ENCODE data around the gene PDGFD. TPM values are rescaled to one million over a fixed set of nuclear protein-coding genes. Genes with fewer than 3 reads are reported as not detected.

The PDGFD gene
- polyA plus RNA-seq, 1 donor, result 18.1 TPM

DNA sequence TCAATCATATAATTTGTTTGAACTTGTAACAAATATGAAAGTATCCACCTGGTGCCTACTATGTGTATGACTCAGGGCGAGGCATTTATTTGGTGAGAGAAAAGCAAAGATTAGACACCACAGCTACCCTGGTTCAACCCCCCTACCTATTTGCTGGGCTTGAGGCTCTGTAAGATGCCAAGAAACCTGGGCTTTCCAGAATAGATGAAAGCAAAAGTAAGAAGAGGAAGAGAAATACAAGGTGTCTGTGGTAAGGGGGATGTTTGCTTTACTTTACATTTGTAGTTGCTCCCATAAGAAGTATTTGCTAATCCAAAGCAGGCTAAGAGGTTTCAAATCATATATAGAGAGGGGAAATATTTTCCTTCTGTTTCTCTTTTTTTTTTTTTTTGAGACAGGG, 65.8 kb downstream of the PDGFD start:
- H3K27me3 ChIP-seq (ENCODE audit: control insufficient read depth, insufficient read depth, low read length), result no peaks in the 10 kb centered on the region

GRCh38 chr11:104096900-104097299, 67.0 kb downstream of the PDGFD start:
- no peak overlapping the region for H3K27ac ChIP-seq (ENCODE audit: low read length)
- no peak overlapping the region for H3K4me3 ChIP-seq (ENCODE audit: low read length)
- no peaks in the 10 kb centered on the region for H3K9me3 ChIP-seq (ENCODE audit: control insufficient read depth, low read depth, low read length)
- no peaks in the 10 kb centered on the region for H3K36me3 ChIP-seq (ENCODE audit: control insufficient read depth, insufficient read depth, low read length)
- no peaks in the 10 kb centered on the region for H3K27me3 ChIP-seq (ENCODE audit: control insufficient read depth, insufficient read depth, low read length)
- H3K4me1 ChIP-seq (ENCODE audit: control insufficient read depth, insufficient read depth, low read length), result no peaks in the 10 kb centered on the region
- no peak for DNase-seq
- 75% methylated on average over 1 of the region's 4 CpGs for WGBS (ENCODE audit: insufficient coverage, low lambda C conversion rate)

More for the DNA sequence above, 65.8 kb downstream of the PDGFD start:
- DNase-seq, result no peak
- Histone ChIP-seq H3K36me3 (ENCODE audit: control insufficient read depth, insufficient read depth, low read length) (no peaks in the 10 kb centered on the region), H3K9me3 (ENCODE audit: control insufficient read depth, low read depth, low read length) (no peaks in the 10 kb centered on the region), H3K27ac (ENCODE audit: low read length) (no peak overlapping the region), H3K4me1 (ENCODE audit: control insufficient read depth, insufficient read depth, low read length) (no peaks in the 10 kb centered on the region), H3K4me3 (ENCODE audit: low read length) (no peak overlapping the region)
- no CpG with 5 or more reads among the region's 1 CpG for WGBS (ENCODE audit: insufficient coverage, low lambda C conversion rate)

- no peaks in the 10 kb centered on the region for H3K4me1 ChIP-seq (ENCODE audit: control insufficient read depth, insufficient read depth, low read length)
- DNase-seq, result no peak
- H3K27me3 ChIP-seq (ENCODE audit: control insufficient read depth, insufficient read depth, low read length), result no peaks in the 10 kb centered on the region
- H3K9me3 ChIP-seq (ENCODE audit: control insufficient read depth, low read depth, low read length), result no peaks in the 10 kb centered on the region
- H3K36me3 ChIP-seq (ENCODE audit: control insufficient read depth, insufficient read depth, low read length), result no peaks in the 10 kb centered on the region
- H3K27ac ChIP-seq (ENCODE audit: low read length), result no peak overlapping the region
- H3K4me3 ChIP-seq (ENCODE audit: low read length), result no peak overlapping the region
These were observed 68.2 kb downstream of the PDGFD start for GRCh38 chr11:104095791-104096190.

DNA sequence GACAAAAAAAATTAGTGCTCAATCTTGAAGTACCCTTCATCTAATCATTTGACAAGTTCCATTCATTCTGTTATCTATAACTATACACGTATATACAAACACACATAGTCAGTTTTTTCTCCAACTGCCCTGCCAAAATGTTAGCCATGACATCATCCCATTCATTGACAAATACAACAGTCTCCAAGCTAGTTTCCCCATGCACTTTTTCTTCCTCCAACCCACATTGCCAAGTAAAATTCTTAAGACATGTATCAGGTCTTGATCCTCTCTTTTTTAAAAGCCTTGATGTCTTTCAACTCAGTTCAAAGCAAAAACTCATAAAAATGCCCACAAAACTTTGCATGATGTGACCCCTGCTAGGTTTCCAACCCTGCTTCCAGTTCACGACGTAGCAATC, 69.4 kb downstream of the PDGFD start:
- Histone ChIP-seq H3K9me3 (ENCODE audit: control insufficient read depth, low read depth, low read length) (no peaks in the 10 kb centered on the region), H3K4me1 (ENCODE audit: control insufficient read depth, insufficient read depth, low read length) (no peaks in the 10 kb centered on the region), H3K36me3 (ENCODE audit: control insufficient read depth, insufficient read depth, low read length) (no peaks in the 10 kb centered on the region), H3K27ac (ENCODE audit: low read length) (no peak overlapping the region), H3K4me3 (ENCODE audit: low read length) (no peak overlapping the region), H3K27me3 (ENCODE audit: control insufficient read depth, insufficient read depth, low read length) (no peaks in the 10 kb centered on the region)
- WGBS (ENCODE audit: insufficient coverage, low lambda C conversion rate), result 90% methylated on average over 3 of the region's 3 CpGs
- no peak for DNase-seq

DNA sequence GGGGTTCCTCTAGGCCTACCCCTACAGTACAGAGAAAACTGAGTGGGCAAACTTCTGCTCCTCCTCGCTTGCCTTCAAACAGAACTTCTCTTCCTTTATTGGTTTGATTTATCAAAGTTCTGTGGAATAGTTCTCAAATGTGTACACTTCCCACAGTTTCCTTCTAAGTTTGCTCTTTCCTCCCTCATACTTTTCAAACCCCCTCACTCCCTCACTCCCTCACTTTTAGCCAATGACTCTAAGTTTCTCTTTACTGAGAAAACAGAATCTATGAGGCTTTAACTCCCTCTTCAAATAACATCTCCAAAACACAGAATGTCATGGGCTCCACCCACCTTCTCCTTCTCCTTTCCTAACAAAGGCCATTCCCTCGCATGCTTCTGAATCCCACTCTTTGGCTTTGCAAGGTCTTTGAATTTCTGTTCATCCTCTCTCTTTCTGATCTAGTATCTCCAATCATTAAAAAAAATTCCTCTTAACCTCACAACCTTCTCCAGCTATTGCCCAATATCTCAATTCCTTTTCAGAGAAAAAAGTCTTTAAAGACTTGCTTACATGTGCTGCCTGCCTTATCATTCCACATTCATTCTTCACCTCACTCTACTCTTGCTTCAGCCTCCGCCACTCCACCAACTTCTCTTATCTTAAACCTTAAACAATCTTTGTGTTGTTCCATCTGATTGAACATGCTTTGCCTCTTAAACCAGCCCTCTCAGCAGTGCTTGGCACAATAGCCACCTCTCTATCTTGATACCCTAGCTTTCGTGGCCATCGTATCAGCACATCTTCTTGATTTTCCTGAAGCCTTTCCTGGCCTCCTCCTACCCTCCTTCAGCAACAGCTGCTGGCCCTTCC, 70.3 kb downstream of the PDGFD start:
- Histone ChIP-seq H3K36me3 (ENCODE audit: control insufficient read depth, insufficient read depth, low read length) (no peaks in the 10 kb centered on the region), H3K4me3 (ENCODE audit: low read length) (no peak overlapping the region), H3K4me1 (ENCODE audit: control insufficient read depth, insufficient read depth, low read length) (no peaks in the 10 kb centered on the region), H3K27ac (ENCODE audit: low read length) (no peak overlapping the region), H3K9me3 (ENCODE audit: control insufficient read depth, low read depth, low read length) (no peaks in the 10 kb centered on the region), H3K27me3 (ENCODE audit: control insufficient read depth, insufficient read depth, low read length) (no peaks in the 10 kb centered on the region)
- DNase-seq, result no peak
- WGBS (ENCODE audit: insufficient coverage, low lambda C conversion rate), result 90% methylated on average over 4 of the region's 5 CpGs

DNA sequence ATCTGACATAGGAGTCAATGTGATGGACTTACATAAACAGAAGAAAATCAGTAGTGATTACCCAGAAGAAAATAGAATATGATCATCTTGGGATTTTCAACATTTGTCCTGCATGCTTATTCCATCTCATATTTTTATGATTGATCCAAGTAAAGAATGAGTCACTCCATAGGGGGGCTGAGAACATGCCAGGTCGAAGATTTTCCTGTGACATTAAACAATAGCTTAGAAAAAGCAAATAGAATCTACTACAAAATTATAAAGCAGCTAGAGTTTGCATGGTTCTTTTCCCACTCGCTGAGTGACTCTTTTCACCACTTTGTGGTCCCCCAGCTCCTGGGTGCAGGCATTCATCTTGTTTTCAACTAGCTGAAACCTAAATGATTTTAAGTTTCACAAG, 71.2 kb downstream of the PDGFD start:
- H3K4me1 ChIP-seq (ENCODE audit: control insufficient read depth, insufficient read depth, low read length), result no peaks in the 10 kb centered on the region
- no peak overlapping the region for H3K27ac ChIP-seq (ENCODE audit: low read length)
- H3K9me3 ChIP-seq (ENCODE audit: control insufficient read depth, low read depth, low read length), result no peaks in the 10 kb centered on the region
- WGBS (ENCODE audit: insufficient coverage, low lambda C conversion rate), result 100% methylated on average over 1 of the region's 2 CpGs
- H3K27me3 ChIP-seq (ENCODE audit: control insufficient read depth, insufficient read depth, low read length), result no peaks in the 10 kb centered on the region
- no peak for DNase-seq
- H3K4me3 ChIP-seq (ENCODE audit: low read length), result no peak overlapping the region
- H3K36me3 ChIP-seq (ENCODE audit: control insufficient read depth, insufficient read depth, low read length), result no peaks in the 10 kb centered on the region

GRCh38 chr11:104091281-104092096, 72.5 kb downstream of the PDGFD start:
- DNase-seq, result no peak
- no CpG with 5 or more reads among the region's 4 CpGs for WGBS (ENCODE audit: insufficient coverage, low lambda C conversion rate)
- Histone ChIP-seq H3K9me3 (ENCODE audit: control insufficient read depth, low read depth, low read length) (no peaks in the 10 kb centered on the region), H3K4me3 (ENCODE audit: low read length) (no peak overlapping the region), H3K36me3 (ENCODE audit: control insufficient read depth, insufficient read depth, low read length) (no peaks in the 10 kb centered on the region), H3K4me1 (ENCODE audit: control insufficient read depth, insufficient read depth, low read length) (no peaks in the 10 kb centered on the region), H3K27me3 (ENCODE audit: control insufficient read depth, insufficient read depth, low read length) (no peaks in the 10 kb centered on the region), H3K27ac (ENCODE audit: low read length) (no peak overlapping the region)

- no peak overlapping the region for H3K4me3 ChIP-seq (ENCODE audit: low read length)
- no peaks in the 10 kb centered on the region for H3K36me3 ChIP-seq (ENCODE audit: control insufficient read depth, insufficient read depth, low read length)
- no peaks in the 10 kb centered on the region for H3K4me1 ChIP-seq (ENCODE audit: control insufficient read depth, insufficient read depth, low read length)
- no peaks in the 10 kb centered on the region for H3K27me3 ChIP-seq (ENCODE audit: control insufficient read depth, insufficient read depth, low read length)
- no peak for DNase-seq
- no peak overlapping the region for H3K27ac ChIP-seq (ENCODE audit: low read length)
- H3K9me3 ChIP-seq (ENCODE audit: control insufficient read depth, low read depth, low read length), result no peaks in the 10 kb centered on the region
- WGBS (ENCODE audit: insufficient coverage, low lambda C conversion rate), result no CpG with 5 or more reads among the region's 3 CpGs
These were observed 73.2 kb downstream of the PDGFD start for GRCh38 chr11:104090767-104091166.

- H3K27me3 ChIP-seq (ENCODE audit: control insufficient read depth, insufficient read depth, low read length), result no peaks in the 10 kb centered on the region
- no peaks in the 10 kb centered on the region for H3K4me1 ChIP-seq (ENCODE audit: control insufficient read depth, insufficient read depth, low read length)
- no peaks in the 10 kb centered on the region for H3K9me3 ChIP-seq (ENCODE audit: control insufficient read depth, low read depth, low read length)
- H3K27ac ChIP-seq (ENCODE audit: low read length), result no peak overlapping the region
- WGBS (ENCODE audit: insufficient coverage, low lambda C conversion rate), result 100% methylated on average over 1 of the region's 2 CpGs
- no peak for DNase-seq
- H3K4me3 ChIP-seq (ENCODE audit: low read length), result no peak overlapping the region
- no peaks in the 10 kb centered on the region for H3K36me3 ChIP-seq (ENCODE audit: control insufficient read depth, insufficient read depth, low read length)
These were observed 74.5 kb downstream of the PDGFD start for GRCh38 chr11:104089481-104089880.

DNA sequence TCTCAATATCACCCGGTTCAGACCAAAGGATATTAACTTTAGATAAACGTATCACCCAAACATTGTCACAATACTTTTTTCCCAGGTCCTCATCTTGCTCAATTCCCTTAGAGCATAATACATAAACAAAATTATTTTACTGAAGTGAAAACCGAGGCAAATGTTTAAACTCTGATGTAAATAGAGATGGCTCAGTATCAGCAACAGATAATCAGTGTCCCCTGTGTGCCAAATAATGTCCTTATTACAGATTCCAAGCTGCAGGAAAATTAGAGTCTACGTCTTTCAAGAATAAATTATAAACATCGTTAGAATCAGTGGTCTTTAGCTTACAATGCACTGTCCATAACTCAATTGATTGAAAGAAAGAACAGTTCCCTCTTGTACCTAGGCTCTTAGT, 77.3 kb downstream of the PDGFD start:
- Histone ChIP-seq H3K27ac (ENCODE audit: low read length) (no peak overlapping the region), H3K27me3 (ENCODE audit: control insufficient read depth, insufficient read depth, low read length) (no peaks in the 10 kb centered on the region), H3K4me1 (ENCODE audit: control insufficient read depth, insufficient read depth, low read length) (no peaks in the 10 kb centered on the region), H3K36me3 (ENCODE audit: control insufficient read depth, insufficient read depth, low read length) (no peaks in the 10 kb centered on the region), H3K4me3 (ENCODE audit: low read length) (no peak overlapping the region), H3K9me3 (ENCODE audit: control insufficient read depth, low read depth, low read length) (no peaks in the 10 kb centered on the region)
- WGBS (ENCODE audit: insufficient coverage, low lambda C conversion rate), result no CpG with 5 or more reads among the region's 5 CpGs
- DNase-seq, result no peak

All from large intestine (tissue), 3 donors.